Endothelial cell of umbilical vein (primary cell): ENCODE data around the gene ORAI3. TPM values are rescaled to one million over a fixed set of nuclear protein-coding genes. Genes with fewer than 3 reads are reported as not detected.

Source experiments
- BruUV-seq: library from RNA; stranded (reverse); fragments of 400-500 nt; replicated peaks from 2 replicates; lab custom pipeline; 2021; lab: Mats Ljungman, UMichigan
- CTCF ChIA-PET: fragments of 300-600, 350-600 bp; sonication (Branson Sonifier 250); formaldehyde crosslinking; loops from one replicate; lab custom pipeline; 2021; ENCODE audit warnings: antibody characterized with exemption, inconsistent platforms; lab: Charles Lee
- POLR2A ChIA-PET: fragments of 300-600, 350-600 bp; sonication (Branson Sonifier 250); formaldehyde crosslinking; loops from one replicate; lab custom pipeline; 2021; ENCODE audit warnings: antibody characterized with exemption, inconsistent platforms; lab: Charles Lee
- DNase-seq: peaks from one replicate; pipeline ENCODE4 v3.0.0-alpha.2; 2011; ENCODE audit warnings: low read depth, low spot score
- FAIRE-seq: peaks from 2 replicates; lab custom pipeline; 2011; peaks lifted over from hg19 to GRCh38; lab: Jason Lieb, UNC
- H2AFZ ChIP-seq: 2 replicates; pipeline ENCODE4 v1.6.0; 2012; ENCODE audit warnings: low read depth, low read length, control low read depth, inconsistent platforms
- H3K27ac ChIP-seq: 2 replicates; pipeline ENCODE4 v1.5.1; 2011; ENCODE audit warnings: low read depth, mild to moderate bottlenecking, control low read depth, low read length, moderate library complexity; ENCODE audit not compliant: insufficient read depth
- H3K27me3 ChIP-seq, 2 experiments: 2 replicates each; pipeline versions ENCODE4 v1.6.0 to v1.6.1; 2011; ENCODE audit warnings: low read length in 2 of 2, mixed read lengths in 1 of 2; ENCODE audit not compliant: control insufficient read depth in 2 of 2, insufficient read depth in 2 of 2
- H3K36me3 ChIP-seq, 2 experiments: 2 replicates in 1 of 2; 3 replicates in 1 of 2; pipeline ENCODE4 v1.5.1; 2011; ENCODE audit warnings: low read length in 2 of 2, mild to moderate bottlenecking in 1 of 2, moderate library complexity in 1 of 2; ENCODE audit not compliant: control insufficient read depth in 2 of 2, insufficient read depth in 2 of 2; ENCODE audit errors: extremely low read depth in 1 of 2
- H3K4me1 ChIP-seq: 3 replicates; pipeline ENCODE4 v1.5.1; 2011; ENCODE audit warnings: mild to moderate bottlenecking, low read length; ENCODE audit not compliant: control insufficient read depth, insufficient read depth; ENCODE audit errors: extremely low read depth
- H3K4me2 ChIP-seq: 2 replicates; pipeline ENCODE4 v1.6.1; 2011; ENCODE audit warnings: low read length, control low read depth, mixed read lengths; ENCODE audit not compliant: insufficient read depth
- H3K4me3 ChIP-seq, 3 experiments: fragments of 200-600 bp in 1 of 3; sonication (generic), shearing (Covaris generic) in 1 of 3; replicated peaks in 1 of 3; 2 replicates each; pipeline ENCODE4 v1.5.1; 2011 to 2016; ENCODE audit warnings: control low read depth in 3 of 3, low read length in 3 of 3, mild to moderate bottlenecking in 2 of 3, inconsistent platforms in 1 of 3, low read depth in 1 of 3, moderate library complexity in 1 of 3; ENCODE audit not compliant: insufficient read depth in 1 of 3
- H3K79me2 ChIP-seq: 2 replicates; pipeline ENCODE4 v1.6.0; 2012; ENCODE audit warnings: low read length, inconsistent platforms; ENCODE audit not compliant: control insufficient read depth, insufficient read depth
- H3K9ac ChIP-seq: replicated peaks from 2 replicates; pipeline ENCODE3; 2011; ENCODE audit warnings: low read length, control low read depth; ENCODE audit not compliant: insufficient read depth; ENCODE audit errors: extremely low read depth
- H3K9me1 ChIP-seq: replicated peaks from 3 replicates; pipeline ENCODE4 v1.6.0; 2011; ENCODE audit warnings: mild to moderate bottlenecking, low read length; ENCODE audit not compliant: control insufficient read depth, insufficient read depth; ENCODE audit errors: extremely low read depth
- H3K9me3 ChIP-seq: replicated peaks from 2 replicates; pipeline ENCODE4 v1.5.1; 2012; ENCODE audit warnings: low read length, inconsistent platforms; ENCODE audit not compliant: control insufficient read depth, insufficient read depth
- H4K20me1 ChIP-seq: replicated peaks from 2 replicates; pipeline ENCODE3; 2011; ENCODE audit warnings: mild to moderate bottlenecking, low read length; ENCODE audit not compliant: control insufficient read depth, insufficient read depth; ENCODE audit errors: extremely low read depth
- EZH2 ChIP-seq: IDR thresholded peaks from 2 replicates; pipeline ENCODE4 v1.6.1; 2012; ENCODE audit warnings: borderline replicate concordance, low read depth, mild to moderate bottlenecking, moderate library complexity, low read length, inconsistent platforms; ENCODE audit not compliant: severe bottlenecking
- FOS ChIP-seq: IDR thresholded peaks from 2 replicates; pipeline ENCODE4 v1.6.1; 2011; ENCODE audit warnings: mild to moderate bottlenecking, low read length, moderate library complexity, borderline replicate concordance; ENCODE audit not compliant: insufficient read depth
- GATA2 ChIP-seq: IDR thresholded peaks from 2 replicates; pipeline ENCODE4 v1.7.0; 2011; ENCODE audit warnings: low read depth, mild to moderate bottlenecking, moderate library complexity, mixed read lengths, low read length; ENCODE audit not compliant: insufficient read length, insufficient read depth
- JUN ChIP-seq: IDR thresholded peaks from 2 replicates; pipeline ENCODE4 v1.6.1; 2011; ENCODE audit warnings: borderline replicate concordance, low read depth; ENCODE audit not compliant: insufficient read length, insufficient read depth
- MAX ChIP-seq: IDR thresholded peaks from 2 replicates; pipeline ENCODE4 v1.6.1; 2011; ENCODE audit not compliant: insufficient read depth, insufficient read length
- MYC ChIP-seq: IDR thresholded peaks from one replicate; pipeline ENCODE4 v1.6.1; 2011; ENCODE audit warnings: mild to moderate bottlenecking, low read depth, low read length
- POLR2A ChIP-seq: IDR thresholded peaks from 2 replicates; pipeline ENCODE4 v1.6.1; 2012; ENCODE audit warnings: low read depth, mild to moderate bottlenecking, control low read depth, low read length
- POLR2AphosphoS5 ChIP-seq: IDR thresholded peaks from 2 replicates; pipeline ENCODE4 v1.6.1; 2012; ENCODE audit warnings: low read depth, mild to moderate bottlenecking, control low read depth, low read length, moderate library complexity; ENCODE audit not compliant: insufficient read depth
- dilution Hi-C: fragments of 300-500 bp; cut with MboI; formaldehyde crosslinking; loops from one replicate; pipeline ENCODE4 v1.15.0; 2019; ENCODE audit warnings: low sequenced_read_pairs; ENCODE audit not compliant: extremely low pct_ligation_motif_present
- intact Hi-C: fragments of 100-400 bp; cut with micrococcal nuclease; formaldehyde crosslinking; loops from one replicate; pipeline ENCODE4 v1.10.0; 2022
- polyA plus RNA-seq, 4 experiments: library from polyadenylated mRNA; depleted of rRNA in 3 of 4; stranded (reverse) in 3 of 4; unstranded in 1 of 4; fragments of >200 nt; gene quantifications; 2 replicates each; pipeline versions ENCODE4 v1.2.1 to v1.2.3, GENCODE V29; 2011 to 2012; ENCODE audit warnings: missing spikeins in 1 of 4
- total RNA-seq: library from RNA; stranded (reverse); gene quantifications from 2 replicates; pipeline ENCODE4 v1.2.3, GENCODE V29; 2021
- TF ChIP-seq, protein P1 (sequence below), 2 donors: IDR thresholded peaks; 1 replicate in 1 of 2; 2 replicates in 1 of 2; pipeline ENCODE4 v1.5.1; 2011; ENCODE audit warnings: low read length in 2 of 2, mild to moderate bottlenecking in 2 of 2, moderate library complexity in 2 of 2, control low read depth in 1 of 2, inconsistent platforms in 1 of 2, low read depth in 1 of 2; ENCODE audit not compliant: insufficient read depth in 1 of 2; ENCODE audit errors: extremely low read depth in 1 of 2

ORAI3 gene
- total and polyA plus RNA-seq, 2 donors (not counting 3 experiments of a cell fraction or from before 2014, with no cell fraction given), result 17.6 to 25.4 TPM

GRCh38 chr16:30947859-30948666, 805 bp upstream of the ORAI3 start:
- intact Hi-C loops, result no loop called here
- Histone ChIP-seq H3K9me1 (no peaks in the 10 kb centered on the region), H2AFZ (no peak overlapping the region), H3K79me2 (no peaks in the 10 kb centered on the region), H3K4me2 (peak overlapping the region; percentile 71), H3K9ac (no peak overlapping the region), H3K4me3 (peak overlapping the region in 2 of 3 experiments; percentile 72 to 73), H4K20me1 (no peaks in the 10 kb centered on the region), H3K27me3 (no peaks in the 10 kb centered on the region), H3K36me3 (peaks cover 0 to 13% of the 10 kb centered on the region in 2 experiments), H3K27ac (peak overlapping the region; percentile 43), H3K9me3 (no peaks in the 10 kb centered on the region), H3K4me1 (peaks cover 14% of the 10 kb centered on the region)
- dilution Hi-C loops, result no loop called here
- peak; percentile 94 for FAIRE-seq
- POLR2A ChIA-PET, result no interaction called here
- DNase-seq, result peak; percentile 97
- CTCF ChIA-PET, result no interaction called here
- BruUV-seq, result TSS peak; percentile 12
- TF ChIP-seq MAX, result peak; percentile 73
- no peak for TF ChIP-seq MYC

- ChIA-PET CTCF (interaction anchor here (0.9 to 1.5 kb wide), 3 partner anchors 10 to 105 kb away, joined by 3 to 4 read pairs (median 3); partner anchors contain the start of gene HSD3B7), POLR2A (interaction anchor here (0.6 kb wide), 1 partner anchor 207 kb away, joined by 3 read pairs; no protein-coding TSS in a partner anchor)
- TSS peak; percentile 66 for BruUV-seq
- intact Hi-C loops (loop anchor here (1.0 kb wide), 1 partner anchor 7 kb away; the partner anchor contains the start of gene SETD1A), dilution Hi-C loops (no loop called here)
- Histone ChIP-seq H3K79me2 (no peaks in the 10 kb centered on the region), H3K9ac (peak overlapping the region; percentile 58), H3K27me3 (no peaks in the 10 kb centered on the region), H3K4me1 (peaks cover 18% of the 10 kb centered on the region), H3K27ac (no peak overlapping the region), H3K4me3 (peak overlapping the region; percentile 58 to 73 (median 72)), H3K9me3 (no peaks in the 10 kb centered on the region), H3K9me1 (no peaks in the 10 kb centered on the region), H3K36me3 (peaks cover 0 to 5% of the 10 kb centered on the region in 2 experiments), H2AFZ (no peak overlapping the region), H3K4me2 (peak overlapping the region; percentile 71), H4K20me1 (no peaks in the 10 kb centered on the region)
- TF ChIP-seq MYC (no peak), FOS (no peak), MAX (no peak), POLR2AphosphoS5 (peak; percentile 25), EZH2 (no peak), JUN (no peak), POLR2A (peak; percentile 23), GATA2 (peak; percentile 92)
- TF ChIP-seq, protein P1, sequence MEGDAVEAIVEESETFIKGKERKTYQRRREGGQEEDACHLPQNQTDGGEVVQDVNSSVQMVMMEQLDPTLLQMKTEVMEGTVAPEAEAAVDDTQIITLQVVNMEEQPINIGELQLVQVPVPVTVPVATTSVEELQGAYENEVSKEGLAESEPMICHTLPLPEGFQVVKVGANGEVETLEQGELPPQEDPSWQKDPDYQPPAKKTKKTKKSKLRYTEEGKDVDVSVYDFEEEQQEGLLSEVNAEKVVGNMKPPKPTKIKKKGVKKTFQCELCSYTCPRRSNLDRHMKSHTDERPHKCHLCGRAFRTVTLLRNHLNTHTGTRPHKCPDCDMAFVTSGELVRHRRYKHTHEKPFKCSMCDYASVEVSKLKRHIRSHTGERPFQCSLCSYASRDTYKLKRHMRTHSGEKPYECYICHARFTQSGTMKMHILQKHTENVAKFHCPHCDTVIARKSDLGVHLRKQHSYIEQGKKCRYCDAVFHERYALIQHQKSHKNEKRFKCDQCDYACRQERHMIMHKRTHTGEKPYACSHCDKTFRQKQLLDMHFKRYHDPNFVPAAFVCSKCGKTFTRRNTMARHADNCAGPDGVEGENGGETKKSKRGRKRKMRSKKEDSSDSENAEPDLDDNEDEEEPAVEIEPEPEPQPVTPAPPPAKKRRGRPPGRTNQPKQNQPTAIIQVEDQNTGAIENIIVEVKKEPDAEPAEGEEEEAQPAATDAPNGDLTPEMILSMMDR (IDR thresholded peaks at IDR 0.05; ENCODE audit: extremely low read depth in 1 of 2, insufficient read depth in 1 of 2, low read depth in 1 of 2, low read length in 2 of 2), result peak in 1 of 2 donors; percentile 3
- DNase-seq, result peak; percentile 50
- FAIRE-seq, result peak; percentile 92
Observed at GRCh38 chr16:30949650-30950515, 1.0 kb downstream of the ORAI3 start.
